ENCODE measurements around the gene LRRFIP1.

LRRFIP1 gene

GRCh38 chr2:237689336-237690131 lies 62.1 kb downstream of the LRRFIP1 start:
- H3K4me2 ChIP-seq (ENCODE audit: low read length): peak overlapping the region; percentile 40
- H3K4me3 ChIP-seq (ENCODE audit: low read length): no peak overlapping the region
- H3K4me1 ChIP-seq (ENCODE audit: control insufficient read depth, insufficient read depth, low read length): peaks cover 50% of the 10 kb centered on the region
- H3K27me3 ChIP-seq (ENCODE audit: control insufficient read depth, insufficient read depth, low read length): no peaks in the 10 kb centered on the region
- no peaks in the 10 kb centered on the region for H3K9me3 ChIP-seq (replicated peaks; ENCODE audit: low read length)
- peaks cover 3% of the 10 kb centered on the region for H3K36me3 ChIP-seq (ENCODE audit: insufficient read depth, low read length)
- H3K9ac ChIP-seq (ENCODE audit: low read depth, low read length): peak overlapping the region; percentile 85

DNA sequence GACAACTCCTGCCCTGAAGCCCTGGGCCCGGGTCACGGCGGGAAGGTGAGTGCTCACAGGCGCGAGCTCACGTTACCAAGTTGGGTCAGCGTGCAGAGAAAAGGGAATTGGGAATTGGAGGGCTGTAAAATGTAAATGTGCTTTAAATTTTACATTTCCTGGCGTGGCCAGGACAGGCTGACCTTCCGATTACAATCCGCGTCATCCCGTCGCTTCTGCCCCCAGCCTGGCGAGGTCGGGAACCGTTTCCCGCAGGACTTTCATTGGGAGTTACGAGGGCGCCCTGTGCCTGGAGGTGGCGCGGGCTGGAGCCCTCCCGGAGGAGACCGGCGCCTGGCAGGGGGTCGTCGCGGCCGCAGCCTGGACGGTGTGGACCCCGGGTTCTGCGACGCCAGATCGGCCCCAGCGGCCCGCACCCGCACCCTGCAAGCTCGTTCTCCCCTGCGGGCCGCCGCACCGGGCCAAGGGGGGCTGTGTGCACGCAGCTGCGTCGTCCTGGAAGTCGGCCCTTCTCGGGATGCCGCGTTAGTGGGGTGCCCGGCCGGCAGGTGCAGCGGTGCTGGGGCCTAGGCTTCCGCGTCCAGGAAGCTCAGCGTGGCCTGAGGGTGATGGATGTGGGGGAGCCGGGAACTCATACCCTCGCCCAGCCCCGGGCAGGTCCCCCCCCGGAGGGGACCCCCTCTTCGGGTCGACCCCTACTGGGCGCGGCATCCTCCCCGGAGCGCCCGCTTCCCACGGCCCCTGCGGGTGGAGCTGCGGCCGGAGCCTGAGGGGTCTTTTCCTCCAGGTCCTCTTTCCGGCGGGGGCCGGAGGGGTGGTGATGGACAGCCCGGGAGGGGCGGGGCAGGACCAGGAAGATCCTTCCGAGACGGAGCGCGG lies 63.9 kb downstream of the LRRFIP1 start:
- peak overlapping the region; percentile 73 for H3K4me2 ChIP-seq (ENCODE audit: low read length)
- peak overlapping the region; percentile 51 for H3K4me3 ChIP-seq (ENCODE audit: low read length)
- H3K9ac ChIP-seq (ENCODE audit: low read depth, low read length): peak overlapping the region; percentile 47
- peaks cover 3% of the 10 kb centered on the region for H3K36me3 ChIP-seq (ENCODE audit: insufficient read depth, low read length)
- H3K9me3 ChIP-seq (replicated peaks; ENCODE audit: low read length): no peaks in the 10 kb centered on the region
- H3K4me1 ChIP-seq (ENCODE audit: control insufficient read depth, insufficient read depth, low read length): peaks cover 67% of the 10 kb centered on the region
- no peaks in the 10 kb centered on the region for H3K27me3 ChIP-seq (ENCODE audit: control insufficient read depth, insufficient read depth, low read length)

DNA sequence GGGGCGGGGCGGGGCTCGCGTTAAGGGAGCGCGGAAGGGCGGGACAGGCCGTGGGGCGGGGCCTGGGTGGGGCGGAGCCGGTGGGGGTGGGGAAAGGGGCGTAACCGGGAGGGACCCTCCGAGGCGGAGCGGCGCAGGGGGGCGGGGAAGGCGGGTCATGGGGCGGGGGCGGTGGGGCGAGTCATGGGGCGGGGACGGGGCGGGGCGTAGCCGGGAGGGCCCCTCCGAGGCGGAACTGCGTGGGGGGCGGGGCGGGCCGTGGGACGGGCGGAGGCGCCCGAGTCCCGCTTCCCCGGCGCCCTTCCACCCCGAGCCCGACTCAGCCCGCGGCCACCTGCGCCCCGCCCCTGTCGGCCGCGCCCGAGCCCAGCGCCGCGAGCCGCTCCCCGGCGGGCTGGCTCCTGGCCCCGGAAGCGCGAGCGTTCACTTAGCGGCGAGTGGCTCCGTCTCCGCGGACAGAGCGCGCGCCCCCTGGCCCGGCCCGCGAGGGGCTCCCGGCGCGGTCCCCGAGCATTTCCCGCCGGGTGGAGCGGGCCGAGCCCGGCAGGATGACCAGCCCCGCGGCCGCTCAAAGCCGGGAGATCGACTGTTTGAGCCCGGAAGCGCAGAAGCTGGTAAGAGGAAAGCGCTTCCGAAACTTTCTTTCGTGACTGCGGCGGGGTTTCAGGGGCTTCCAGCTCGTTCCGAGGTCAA lies 64.7 kb downstream of the LRRFIP1 start:
- Histone ChIP-seq H3K27me3 (ENCODE audit: control insufficient read depth, insufficient read depth, low read length) (no peaks in the 10 kb centered on the region), H3K4me3 (ENCODE audit: low read length) (peak overlapping the region; percentile 86), H3K9ac (ENCODE audit: low read depth, low read length) (peak overlapping the region; percentile 96), H3K4me2 (ENCODE audit: low read length) (peak overlapping the region; percentile 88), H3K4me1 (ENCODE audit: control insufficient read depth, insufficient read depth, low read length) (peaks cover 65% of the 10 kb centered on the region), H3K9me3 (replicated peaks; ENCODE audit: low read length) (no peaks in the 10 kb centered on the region), H3K36me3 (ENCODE audit: insufficient read depth, low read length) (no peaks in the 10 kb centered on the region)

DNA sequence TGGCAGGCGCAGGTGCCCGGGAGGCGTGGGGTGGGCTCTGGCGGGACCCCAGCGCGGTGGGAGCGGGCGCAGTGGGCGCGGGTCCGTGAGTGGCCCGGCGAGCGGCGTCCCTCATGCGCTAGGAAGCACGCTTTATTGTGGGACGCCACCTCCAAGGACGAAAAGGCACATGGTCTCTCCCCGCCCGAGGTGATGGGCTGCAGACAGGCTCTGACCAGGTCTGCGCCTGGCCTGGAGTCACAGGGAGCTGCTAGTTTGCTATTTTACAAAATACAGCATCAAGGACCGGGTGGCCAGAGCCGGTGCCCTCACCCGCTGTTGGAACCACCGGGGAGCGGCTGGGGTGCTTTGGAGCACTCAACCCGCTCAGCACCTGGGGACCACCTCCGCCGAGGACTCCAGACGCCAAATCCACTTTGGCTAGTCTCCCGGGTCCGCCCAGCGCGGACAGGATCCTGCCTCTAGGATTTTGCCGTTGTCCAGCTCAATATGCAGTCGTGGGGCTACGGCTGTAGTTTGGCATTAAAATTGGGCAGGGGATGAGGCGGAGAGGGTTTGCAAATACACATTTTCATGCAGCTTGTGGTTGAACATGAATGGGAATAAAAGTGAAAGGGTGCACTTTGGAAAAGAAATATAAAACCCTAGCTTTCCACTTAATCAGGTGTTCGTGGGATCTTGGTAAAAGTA lies 65.4 kb downstream of the LRRFIP1 start:
- Histone ChIP-seq H3K4me3 (ENCODE audit: low read length) (peak overlapping the region; percentile 86), H3K4me1 (ENCODE audit: control insufficient read depth, insufficient read depth, low read length) (peaks cover 68% of the 10 kb centered on the region), H3K36me3 (ENCODE audit: insufficient read depth, low read length) (no peaks in the 10 kb centered on the region), H3K27me3 (ENCODE audit: control insufficient read depth, insufficient read depth, low read length) (no peaks in the 10 kb centered on the region), H3K9me3 (replicated peaks; ENCODE audit: low read length) (no peaks in the 10 kb centered on the region), H3K4me2 (ENCODE audit: low read length) (peak overlapping the region; percentile 88), H3K9ac (ENCODE audit: low read depth, low read length) (peak overlapping the region; percentile 96)

- no peaks in the 10 kb centered on the region for H3K27me3 ChIP-seq (ENCODE audit: control insufficient read depth, insufficient read depth, low read length)
- peak overlapping the region; percentile 88 for H3K4me2 ChIP-seq (ENCODE audit: low read length)
- peak overlapping the region; percentile 86 for H3K4me3 ChIP-seq (ENCODE audit: low read length)
- no peaks in the 10 kb centered on the region for H3K36me3 ChIP-seq (ENCODE audit: insufficient read depth, low read length)
- peaks cover 65% of the 10 kb centered on the region for H3K4me1 ChIP-seq (ENCODE audit: control insufficient read depth, insufficient read depth, low read length)
- H3K9ac ChIP-seq (ENCODE audit: low read depth, low read length): peak overlapping the region; percentile 96
- H3K9me3 ChIP-seq (replicated peaks; ENCODE audit: low read length): no peaks in the 10 kb centered on the region
Observed at GRCh38 chr2:237693291-237693994, 66.1 kb downstream of the LRRFIP1 start.

GRCh38 chr2:237694415-237695194 lies 67.2 kb downstream of the LRRFIP1 start:
- Histone ChIP-seq H3K36me3 (ENCODE audit: insufficient read depth, low read length) (no peaks in the 10 kb centered on the region), H3K9ac (ENCODE audit: low read depth, low read length) (peak overlapping the region; percentile 96), H3K4me3 (ENCODE audit: low read length) (peak overlapping the region; percentile 86), H3K4me1 (ENCODE audit: control insufficient read depth, insufficient read depth, low read length) (peaks cover 54% of the 10 kb centered on the region), H3K4me2 (ENCODE audit: low read length) (peak overlapping the region; percentile 88), H3K9me3 (replicated peaks; ENCODE audit: low read length) (no peaks in the 10 kb centered on the region), H3K27me3 (ENCODE audit: control insufficient read depth, insufficient read depth, low read length) (no peaks in the 10 kb centered on the region)

DNA sequence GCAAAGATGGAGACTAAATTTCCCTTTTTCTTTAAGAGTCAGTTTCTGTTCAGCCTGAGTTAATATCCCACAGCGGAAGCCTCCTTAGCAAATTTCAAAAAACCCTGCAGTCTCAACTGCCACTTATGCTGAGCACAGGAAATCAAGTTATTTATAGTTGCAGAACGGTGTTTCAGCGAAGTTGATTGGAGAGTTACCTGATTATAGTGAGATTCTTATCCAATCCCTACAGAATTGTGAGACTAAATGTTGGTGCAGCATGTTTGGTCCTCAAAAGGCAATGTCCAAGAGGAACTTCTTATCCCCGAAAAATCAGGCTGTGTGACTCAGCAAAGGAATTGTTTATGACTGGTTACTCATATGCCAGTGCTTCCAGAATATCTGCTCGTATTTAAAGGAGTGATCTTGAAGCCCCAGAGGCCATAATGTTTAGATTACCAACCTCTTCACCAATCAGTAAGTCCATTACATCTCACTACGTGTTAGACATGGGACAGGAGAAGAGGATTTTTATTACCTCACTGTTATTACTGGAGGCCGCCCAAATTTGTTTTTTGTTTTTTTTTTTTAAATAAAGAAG lies 67.9 kb downstream of the LRRFIP1 start:
- Histone ChIP-seq H3K36me3 (ENCODE audit: insufficient read depth, low read length) (no peaks in the 10 kb centered on the region), H3K27me3 (ENCODE audit: control insufficient read depth, insufficient read depth, low read length) (no peaks in the 10 kb centered on the region), H3K4me1 (ENCODE audit: control insufficient read depth, insufficient read depth, low read length) (peaks cover 53% of the 10 kb centered on the region), H3K4me3 (ENCODE audit: low read length) (no peak overlapping the region), H3K9me3 (replicated peaks; ENCODE audit: low read length) (no peaks in the 10 kb centered on the region), H3K9ac (ENCODE audit: low read depth, low read length) (no peak overlapping the region), H3K4me2 (ENCODE audit: low read length) (peak overlapping the region; percentile 88)

DNA sequence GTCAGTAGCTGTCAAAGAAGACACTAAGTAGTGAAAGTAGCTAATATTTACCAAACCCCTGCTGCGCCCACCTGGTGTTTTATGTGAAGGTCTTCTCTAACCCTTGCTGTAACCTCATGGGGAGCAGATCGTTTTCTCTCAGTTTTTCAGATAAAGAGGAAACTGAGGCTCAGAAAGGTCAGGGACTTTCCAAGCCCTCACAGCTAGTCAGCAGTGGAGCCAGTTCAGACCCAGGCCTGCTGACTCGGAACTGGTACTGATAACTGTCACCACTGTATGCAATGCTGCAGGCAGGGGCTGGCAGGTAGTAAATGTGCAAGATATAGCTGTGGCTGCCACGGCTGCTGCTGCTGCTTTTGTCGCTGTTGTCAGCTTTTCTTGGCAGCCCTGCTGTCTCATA lies 69.1 kb downstream of the LRRFIP1 start:
- Histone ChIP-seq H3K9me3 (replicated peaks; ENCODE audit: low read length) (no peaks in the 10 kb centered on the region), H3K4me3 (ENCODE audit: low read length) (no peak overlapping the region), H3K27me3 (ENCODE audit: control insufficient read depth, insufficient read depth, low read length) (no peaks in the 10 kb centered on the region), H3K36me3 (ENCODE audit: insufficient read depth, low read length) (no peaks in the 10 kb centered on the region), H3K9ac (ENCODE audit: low read depth, low read length) (no peak overlapping the region), H3K4me1 (ENCODE audit: control insufficient read depth, insufficient read depth, low read length) (peaks cover 62% of the 10 kb centered on the region), H3K4me2 (ENCODE audit: low read length) (no peak overlapping the region)

GRCh38 chr2:237697586-237698357 lies 70.4 kb downstream of the LRRFIP1 start:
- Histone ChIP-seq H3K4me1 (ENCODE audit: control insufficient read depth, insufficient read depth, low read length) (peaks cover 73% of the 10 kb centered on the region), H3K36me3 (ENCODE audit: insufficient read depth, low read length) (no peaks in the 10 kb centered on the region), H3K4me3 (ENCODE audit: low read length) (no peak overlapping the region), H3K9ac (ENCODE audit: low read depth, low read length) (no peak overlapping the region), H3K27me3 (ENCODE audit: control insufficient read depth, insufficient read depth, low read length) (no peaks in the 10 kb centered on the region), H3K4me2 (ENCODE audit: low read length) (no peak overlapping the region), H3K9me3 (replicated peaks; ENCODE audit: low read length) (no peaks in the 10 kb centered on the region)

All from skeletal muscle satellite cell (primary cell).